Activated CD8-positive, alpha-beta T cell treated with anti-CD3 and anti-CD28 coated beads for 36 hours (primary cell): ENCODE data around the gene ELFN2. TPM values are rescaled to one million over a fixed set of nuclear protein-coding genes. Genes with fewer than 3 reads are reported as not detected.

Experiments
- ATAC-seq: fragments of 200-7000 bp; cut with Tn5 transposase; one replicate; pipeline ENCODE4 v1.10.0; 2021; ENCODE audit warnings: mild to moderate bottlenecking, moderate library complexity
- CTCF ChIA-PET: fragments of 350-600 bp; sonication (Branson Sonifier 250); formaldehyde crosslinking; loops from one replicate; lab custom pipeline; 2021; ENCODE audit warnings: antibody characterized with exemption; lab: Charles Lee
- POLR2A ChIA-PET: fragments of 350-600 bp; sonication (Branson Sonifier 250); formaldehyde crosslinking; loops from one replicate; lab custom pipeline; 2021; ENCODE audit warnings: antibody characterized with exemption; lab: Charles Lee
- DNase-seq: peaks from one replicate; pipeline ENCODE4 v3.0.0-alpha.2; 2020
- H3K27ac Mint-ChIP-seq: one replicate; pipeline ENCODE4 v1.8.0; 2021; ENCODE audit warnings: mild to moderate bottlenecking, mixed read lengths
- H3K27me3 Mint-ChIP-seq: one replicate; pipeline ENCODE4 v1.8.0; 2021; ENCODE audit warnings: mixed read lengths
- H3K36me3 Mint-ChIP-seq: one replicate; pipeline ENCODE4 v1.8.0; 2021; ENCODE audit warnings: low read depth, mixed read lengths
- H3K4me1 Mint-ChIP-seq: one replicate; pipeline ENCODE4 v1.8.0; 2021; ENCODE audit warnings: low read depth, mixed read lengths
- H3K4me3 Mint-ChIP-seq: one replicate; pipeline ENCODE4 v1.8.0; 2021; ENCODE audit warnings: mild to moderate bottlenecking, moderate library complexity, mixed read lengths
- H3K9me3 Mint-ChIP-seq: one replicate; pipeline ENCODE4 v1.8.0; 2021; ENCODE audit warnings: mixed read lengths
- CTCF ChIP-seq: fragments of 200-600 bp; IDR thresholded peaks from one replicate; pipeline ENCODE4 v1.8.0; 2022; ENCODE audit warnings: antibody characterized with exemption, mild to moderate bottlenecking
- intact Hi-C: fragments of 100-400 bp; cut with micrococcal nuclease; formaldehyde crosslinking; loops from one replicate; pipeline ENCODE4 v1.10.0; 2022
- total RNA-seq, 2 experiments: library from RNA; stranded (reverse); gene quantifications; one replicate each; pipeline ENCODE4 v1.2.3, GENCODE V29; 2021

The ELFN2 gene
- total RNA-seq, 2 experiments from 2014 or later, result 0.51 to 0.52 TPM

DNA sequence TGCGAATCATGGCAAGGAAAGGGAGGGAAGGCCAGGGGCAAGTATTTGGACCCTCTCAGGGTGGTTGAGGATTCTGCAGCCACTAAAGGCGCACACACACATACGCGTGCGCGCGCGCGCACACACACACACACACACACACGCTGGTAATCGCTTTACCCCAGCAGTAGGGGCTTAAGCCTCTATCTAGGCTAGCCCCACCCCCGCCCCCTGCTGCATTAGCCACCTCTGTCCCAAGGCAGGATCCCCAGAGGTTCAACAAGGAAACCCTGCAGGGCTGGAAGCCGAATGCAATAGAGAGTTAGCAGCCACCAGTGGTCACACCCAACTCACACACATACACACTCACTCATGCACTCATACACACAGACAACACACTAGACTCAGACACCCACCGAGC lies 28.6 kb upstream of the ELFN2 start:
- DNase-seq (no peak), ATAC-seq (no peak)
- Mint-ChIP-seq H3K27ac (no peak overlapping the region), H3K36me3 (peaks cover 4% of the 10 kb centered on the region), H3K4me3 (no peak overlapping the region), H3K27me3 (no peaks in the 10 kb centered on the region), H3K9me3 (no peaks in the 10 kb centered on the region), H3K4me1 (no peaks in the 10 kb centered on the region)
- CTCF ChIA-PET, result interaction anchor here (0.6 to 5.8 kb wide), 10 partner anchors 17 to 401 kb away, joined by 3 to 98 read pairs (median 4); no protein-coding TSS in a partner anchor
- intact Hi-C loops, result loop anchor here (2.0 to 10.0 kb wide), 3 partner anchors 61 to 189 kb away; no protein-coding TSS in a partner anchor
- TF ChIP-seq CTCF, result no peak
- POLR2A ChIA-PET, result interaction anchor here (1.1 kb wide), 1 partner anchor 140 kb away, joined by 4 read pairs; no protein-coding TSS in a partner anchor

- ChIA-PET CTCF (interaction anchor here (0.6 to 5.8 kb wide), 6 partner anchors 18 to 400 kb away, joined by 3 to 98 read pairs (median 6); no protein-coding TSS in a partner anchor), POLR2A (interaction anchor here (1.1 kb wide), 1 partner anchor 139 kb away, joined by 4 read pairs; no protein-coding TSS in a partner anchor)
- H3K9me3 Mint-ChIP-seq, result no peaks in the 10 kb centered on the region
- intact Hi-C loops, result loop anchor here (5.0 to 10.0 kb wide), 2 partner anchors 60 to 188 kb away; no protein-coding TSS in a partner anchor
- peaks cover 4% of the 10 kb centered on the region for H3K4me1 Mint-ChIP-seq
- no peak for TF ChIP-seq CTCF
- ATAC-seq, result no peak
- peaks cover 4% of the 10 kb centered on the region for H3K36me3 Mint-ChIP-seq
- DNase-seq, result no peak
- no peak overlapping the region for H3K27ac Mint-ChIP-seq
- no peaks in the 10 kb centered on the region for H3K27me3 Mint-ChIP-seq
- no peak overlapping the region for H3K4me3 Mint-ChIP-seq
Observed at GRCh38 chr22:37454857-37455686, 27.8 kb upstream of the ELFN2 start.

- POLR2A ChIA-PET, result no interaction called here
Observed at GRCh38 chr22:37453696-37454095, 26.4 kb upstream of the ELFN2 start.

GRCh38 chr22:37451218-37451617 lies 23.9 kb upstream of the ELFN2 start:
- Mint-ChIP-seq H3K36me3 (no peaks in the 10 kb centered on the region), H3K4me1 (peaks cover 5% of the 10 kb centered on the region), H3K27ac (no peak overlapping the region), H3K4me3 (no peak overlapping the region), H3K27me3 (no peaks in the 10 kb centered on the region), H3K9me3 (no peaks in the 10 kb centered on the region)
- ChIA-PET CTCF (interaction anchor here (0.9 to 2.5 kb wide), 2 partner anchors 134 to 190 kb away, joined by 3 to 8 read pairs; no protein-coding TSS in a partner anchor), POLR2A (no interaction called here)
- DNase-seq (no peak), ATAC-seq (no peak)
- no peak for TF ChIP-seq CTCF
- intact Hi-C loops, result loop anchor here (10.0 kb wide), 1 partner anchor 56 kb away; no protein-coding TSS in a partner anchor

More at GRCh38 chr22:37453696-37454095, 26.4 kb upstream of the ELFN2 start:
- Mint-ChIP-seq H3K4me3 (no peak overlapping the region), H3K4me1 (peaks cover 5% of the 10 kb centered on the region), H3K36me3 (no peaks in the 10 kb centered on the region), H3K27ac (no peak overlapping the region), H3K27me3 (no peaks in the 10 kb centered on the region), H3K9me3 (no peaks in the 10 kb centered on the region)
- TF ChIP-seq CTCF, result no peak
- intact Hi-C loops, result loop anchor here (10.0 kb wide), 1 partner anchor 59 kb away; no protein-coding TSS in a partner anchor
- no peak for ATAC-seq
- CTCF ChIA-PET, result interaction anchor here (5.8 kb wide), 1 partner anchor 138 kb away, joined by 98 read pairs; no protein-coding TSS in a partner anchor
- no peak for DNase-seq
